ENCODE results near the gene SH3RF1. TPM values are rescaled to one million over a fixed set of nuclear protein-coding genes. Genes with fewer than 3 reads are reported as not detected.
A peak's percentile ranks its signal among the peaks of the same experiment; 100 is the strongest.

Gene SH3RF1
- total and polyA plus RNA-seq, 2 of the 13 experiments (the other 11 are each of a cell fraction or from before 2014, with no cell fraction given) = 3.1 to 3.2 TPM

- H2AFZ ChIP-seq (ENCODE audit: low read length) = no peak overlapping the region
- intact Hi-C loops (cut with micrococcal nuclease; ENCODE audit: unreplicated experiment) = loop anchor here (2.0 to 5.0 kb wide), 2 partner anchors 18 to 187 kb away; no protein-coding TSS in a partner anchor
- ChIA-PET CTCF (ENCODE audit: low intra/inter-chr PET ratio, low total read pairs) (no interaction called here), POLR2A (interaction anchor here (1.0 to 2.8 kb wide), 3 partner anchors 14 to 259 kb away, joined by 4 to 20 read pairs (median 6); partner anchors contain the start of gene CBR4)
- H3K4me1 ChIP-seq (ENCODE audit: insufficient read depth, low read length) = peaks cover 55% of the 10 kb centered on the region
- 3% methylated on average over 8 of the region's 13 CpGs for WGBS (ENCODE audit: low lambda C conversion rate)
- H3K9me3 ChIP-seq (ENCODE audit: low read length) = no peaks in the 10 kb centered on the region
- no peaks in the 10 kb centered on the region for H4K20me1 ChIP-seq (ENCODE audit: insufficient read depth, low read length)
- peak overlapping the region; percentile 44 for H3K27ac ChIP-seq (ENCODE audit: extremely low read length, insufficient read depth, low read length)
- FAIRE-seq = no peak
- peaks cover 1 to 2% of the 10 kb centered on the region in 2 experiments; a peak in 3 of 5 replicates for H3K36me3 ChIP-seq (replicated peaks in 1 of 2; ENCODE audit: control insufficient read depth in 1 of 2, insufficient read depth in 2 of 2, low read length in 2 of 2)
- peak; percentile 75 for DNase-seq (ENCODE audit: low spot score)
- no peak; the same call in 2 of the 3 replicates for ATAC-seq
- peaks cover 22% of the 10 kb centered on the region for H3K79me2 ChIP-seq (ENCODE audit: insufficient read depth, low read length)
- H3K4me3 ChIP-seq (replicated peaks in 1 of 3; ENCODE audit: insufficient read depth in 1 of 3, low read depth in 2 of 3, low read length in 3 of 3) = peak overlapping the region; percentile 73 to 94 (median 84)
- H3K4me2 ChIP-seq (ENCODE audit: low read depth, low read length) = peak overlapping the region; percentile 90
- H3K27me3 ChIP-seq (ENCODE audit: control insufficient read depth in 1 of 2, insufficient read depth in 2 of 2, low read length in 2 of 2) = peaks cover 0 to 4% of the 10 kb centered on the region in 2 experiments; a peak in 1 of 5 replicates
- H3K9ac ChIP-seq (ENCODE audit: insufficient read depth, low read depth, low read length) = peak overlapping the region; percentile 87
- in situ Hi-C loops (cut with HindIII; ENCODE audit: extremely low pct_ligation_motif_present, low pct_unique_long_range_greater_than_20kb) = no loop called here
- no TSS peak for BruUV-seq (replicated peaks)
- no peak for TF ChIP-seq GATAD2A (CRISPR knock-in tag; IDR thresholded peaks at IDR 0.05)
- no peak for TF ChIP-seq ZSCAN12 (CRISPR knock-in tag; IDR thresholded peaks at IDR 0.05)
- no peak for TF ChIP-seq ZNF724P (CRISPR knock-in tag; IDR thresholded peaks at IDR 0.05; ENCODE audit: borderline replicate concordance)
- no peak for TF ChIP-seq ZNF501 (CRISPR knock-in tag; IDR thresholded peaks at IDR 0.05)
- no peak for TF ChIP-seq ZNF674 (CRISPR knock-in tag; IDR thresholded peaks at IDR 0.05; ENCODE audit: low read depth)
- TF ChIP-seq RARA (CRISPR knock-in tag; IDR thresholded peaks at IDR 0.05) = peak; percentile 54
- no peak for TF ChIP-seq ZNF367 (CRISPR knock-in tag; IDR thresholded peaks at IDR 0.05; ENCODE audit: borderline replicate concordance)
- no peak for TF ChIP-seq ZSCAN5A (CRISPR knock-in tag; IDR thresholded peaks at IDR 0.05; ENCODE audit: borderline replicate concordance)
- TF ChIP-seq HNRNPH1 (optimal IDR thresholded peaks at IDR 0.05; ENCODE audit: low read depth, low read length) = no peak
- no peak for TF ChIP-seq DDIT3 (CRISPR knock-in tag; IDR thresholded peaks at IDR 0.05)
- no peak for TF ChIP-seq ZNF446 (CRISPR knock-in tag; IDR thresholded peaks at IDR 0.05)
- TF ChIP-seq PRDM10 (CRISPR knock-in tag; IDR thresholded peaks at IDR 0.05; ENCODE audit: low read depth) = no peak
- TF ChIP-seq E2F2 (CRISPR knock-in tag; IDR thresholded peaks at IDR 0.05; ENCODE audit: borderline replicate concordance) = no peak
- TF ChIP-seq ZSCAN20 (CRISPR knock-in tag; IDR thresholded peaks at IDR 0.05; ENCODE audit: borderline replicate concordance) = no peak
- TF ChIP-seq ATF5 (CRISPR knock-in tag; IDR thresholded peaks at IDR 0.05; ENCODE audit: low read depth) = no peak
Measured at GRCh38 chr4:169268951-169269760, 1.6 kb downstream of the SH3RF1 start.

Data from HepG2 (cell line).